Erythroblast (primary cell): ENCODE results near the gene COA8.

Experiments
- GATA1 ChIP-seq: IDR thresholded peaks from 2 replicates; pipeline ENCODE4 v1.6.1; 2011; ENCODE audit warnings: low read depth, mild to moderate bottlenecking, control low read depth, low read length, moderate library complexity
- POLR2A ChIP-seq: IDR thresholded peaks from 2 replicates; pipeline ENCODE4 v1.6.1; 2011; ENCODE audit warnings: mild to moderate bottlenecking, low read length

DNA sequence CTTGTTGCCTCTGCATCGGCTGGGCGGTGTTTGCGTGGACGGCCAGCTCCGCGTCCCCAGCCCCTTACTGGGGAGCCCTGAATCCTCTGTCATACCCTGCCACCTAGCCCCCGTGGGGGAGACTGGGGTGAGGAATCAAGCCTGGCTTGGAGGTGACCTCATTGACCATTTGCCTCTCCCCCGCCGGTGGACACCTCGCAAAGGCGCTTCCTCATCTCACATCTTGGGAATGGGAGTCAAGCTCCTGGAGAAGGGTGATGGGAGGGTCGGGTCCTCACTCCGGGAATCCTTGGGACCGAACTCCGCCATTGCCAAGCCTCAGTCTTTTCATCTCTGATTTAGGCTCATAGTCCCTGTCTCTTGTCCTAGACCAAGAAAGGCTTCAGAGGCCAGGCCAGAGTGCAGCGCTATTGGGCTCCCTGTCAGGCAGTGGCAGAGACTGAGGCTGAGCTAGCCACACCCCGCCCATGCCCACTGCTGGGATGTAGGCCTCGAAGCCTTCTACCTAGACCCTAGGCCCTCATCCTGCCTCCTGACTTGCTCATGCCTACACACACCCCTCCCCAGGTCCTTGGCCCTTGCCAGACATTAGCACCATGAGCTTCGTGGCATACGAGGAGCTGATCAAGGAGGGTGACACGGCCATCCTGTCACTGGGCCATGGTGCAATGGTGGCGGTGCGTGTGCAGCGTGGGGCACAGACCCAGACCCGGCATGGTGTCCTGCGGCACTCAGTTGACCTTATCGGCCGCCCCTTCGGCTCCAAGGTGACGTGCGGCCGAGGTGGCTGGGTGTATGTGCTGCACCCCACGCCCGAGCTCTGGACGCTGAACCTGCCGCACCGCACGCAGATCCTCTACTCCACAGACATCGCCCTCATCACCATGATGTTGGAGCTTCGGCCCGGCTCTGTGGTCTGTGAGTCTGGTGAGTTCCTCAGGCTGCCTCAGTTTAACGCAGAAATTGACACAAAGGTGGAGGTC, 33.1 kb upstream of the COA8 start:
- peak; percentile 43 for TF ChIP-seq POLR2A
- TF ChIP-seq GATA1 = no peak
